Activated CD8-positive, alpha-beta T cell treated with anti-CD3 and anti-CD28 coated beads for 36 hours (primary cell): ENCODE measurements around the gene RABIF. TPM values are rescaled to one million over a fixed set of nuclear protein-coding genes. Genes with fewer than 3 reads are reported as not detected.
"Not testable (repeated sequence)": the region's sequence is repeated elsewhere in the genome, so short reads cannot be mapped to it uniquely, and the experiment has no call there.

Experiments used
- ATAC-seq: fragments of 200-7000 bp; cut with Tn5 transposase; one replicate; pipeline ENCODE4 v1.10.0; 2021; ENCODE audit warnings: mild to moderate bottlenecking, moderate library complexity
- CTCF ChIA-PET: fragments of 350-600 bp; sonication (Branson Sonifier 250); formaldehyde crosslinking; loops from one replicate; lab custom pipeline; 2021; ENCODE audit warnings: antibody characterized with exemption; lab: Charles Lee
- POLR2A ChIA-PET: fragments of 350-600 bp; sonication (Branson Sonifier 250); formaldehyde crosslinking; loops from one replicate; lab custom pipeline; 2021; ENCODE audit warnings: antibody characterized with exemption; lab: Charles Lee
- DNase-seq: peaks from one replicate; pipeline ENCODE4 v3.0.0-alpha.2; 2020
- H3K27ac Mint-ChIP-seq: one replicate; pipeline ENCODE4 v1.8.0; 2021; ENCODE audit warnings: mild to moderate bottlenecking, mixed read lengths
- H3K27me3 Mint-ChIP-seq: one replicate; pipeline ENCODE4 v1.8.0; 2021; ENCODE audit warnings: mixed read lengths
- H3K36me3 Mint-ChIP-seq: one replicate; pipeline ENCODE4 v1.8.0; 2021; ENCODE audit warnings: low read depth, mixed read lengths
- H3K4me1 Mint-ChIP-seq: one replicate; pipeline ENCODE4 v1.8.0; 2021; ENCODE audit warnings: low read depth, mixed read lengths
- H3K4me3 Mint-ChIP-seq: one replicate; pipeline ENCODE4 v1.8.0; 2021; ENCODE audit warnings: mild to moderate bottlenecking, moderate library complexity, mixed read lengths
- H3K9me3 Mint-ChIP-seq: one replicate; pipeline ENCODE4 v1.8.0; 2021; ENCODE audit warnings: mixed read lengths
- CTCF ChIP-seq: fragments of 200-600 bp; IDR thresholded peaks from one replicate; pipeline ENCODE4 v1.8.0; 2022; ENCODE audit warnings: antibody characterized with exemption, mild to moderate bottlenecking
- intact Hi-C: fragments of 100-400 bp; cut with micrococcal nuclease; formaldehyde crosslinking; loops from one replicate; pipeline ENCODE4 v1.10.0; 2022
- total RNA-seq, 2 experiments: library from RNA; stranded (reverse); gene quantifications; one replicate each; pipeline ENCODE4 v1.2.3, GENCODE V29; 2021

RABIF gene
- total RNA-seq, 2 experiments from 2014 or later: 7.0 to 7.1 TPM

GRCh38 chr1:202909494-202909893 is 20.5 kb upstream of the RABIF start:
- ATAC-seq (no peak), DNase-seq (no peak)
- POLR2A ChIA-PET: no interaction called here
- Mint-ChIP-seq H3K36me3 (peaks cover 21% of the 10 kb centered on the region), H3K27ac (no peak overlapping the region), H3K27me3 (no peaks in the 10 kb centered on the region), H3K4me3 (no peak overlapping the region), H3K9me3 (no peaks in the 10 kb centered on the region), H3K4me1 (peaks cover 6% of the 10 kb centered on the region)
- TF ChIP-seq CTCF: no peak
- CTCF ChIA-PET: interaction anchor here (0.7 kb wide), 1 partner anchor 19 kb away, joined by 3 read pairs; no protein-coding TSS in a partner anchor
- intact Hi-C loops: no loop called here

- Mint-ChIP-seq H3K4me1 (peaks cover 6% of the 10 kb centered on the region), H3K27ac (no peak overlapping the region), H3K36me3 (peaks cover 21% of the 10 kb centered on the region), H3K9me3 (no peaks in the 10 kb centered on the region), H3K4me3 (no peak overlapping the region), H3K27me3 (no peaks in the 10 kb centered on the region)
- POLR2A ChIA-PET: no interaction called here
- intact Hi-C loops: no loop called here
- CTCF ChIA-PET: no interaction called here
- no peak for TF ChIP-seq CTCF
- no peak for ATAC-seq
- DNase-seq: no peak
These were observed 20.0 kb upstream of the RABIF start for GRCh38 chr1:202908998-202909397.

- Mint-ChIP-seq H3K9me3 (no peaks in the 10 kb centered on the region), H3K27me3 (no peaks in the 10 kb centered on the region), H3K36me3 (peaks cover 15% of the 10 kb centered on the region), H3K4me3 (no peak overlapping the region), H3K4me1 (no peaks in the 10 kb centered on the region), H3K27ac (no peak overlapping the region)
- no peak for TF ChIP-seq CTCF
- intact Hi-C loops: no loop called here
- ChIA-PET CTCF (no interaction called here), POLR2A (interaction anchor here (0.6 kb wide), 1 partner anchor 14 kb away, joined by 3 read pairs; no protein-coding TSS in a partner anchor)
- DNase-seq (no peak), ATAC-seq (no peak)
These were observed 16.4 kb upstream of the RABIF start for GRCh38 chr1:202905331-202905730.

GRCh38 chr1:202903808-202904207 is 14.9 kb upstream of the RABIF start:
- H3K27me3 Mint-ChIP-seq, H3K9me3 Mint-ChIP-seq, DNase-seq, H3K4me3 Mint-ChIP-seq, POLR2A ChIA-PET, H3K27ac Mint-ChIP-seq, ATAC-seq, H3K4me1 Mint-ChIP-seq, intact Hi-C loops: not testable (repeated sequence)
- peaks cover 18% of the 10 kb centered on the region for H3K36me3 Mint-ChIP-seq
- CTCF ChIA-PET: interaction anchor here (0.6 kb wide), 1 partner anchor 95 kb away, joined by 3 read pairs; no protein-coding TSS in a partner anchor

- CTCF ChIA-PET: no interaction called here
- DNase-seq (no peak), ATAC-seq (no peak)
- POLR2A ChIA-PET: interaction anchor here (0.7 kb wide), 1 partner anchor 11 kb away, joined by 3 read pairs; no protein-coding TSS in a partner anchor
- Mint-ChIP-seq H3K9me3 (no peaks in the 10 kb centered on the region), H3K4me1 (no peaks in the 10 kb centered on the region), H3K27ac (no peak overlapping the region), H3K36me3 (peaks cover 19% of the 10 kb centered on the region), H3K27me3 (no peaks in the 10 kb centered on the region), H3K4me3 (no peak overlapping the region)
- no peak for TF ChIP-seq CTCF
- intact Hi-C loops: no loop called here
These were observed 12.6 kb upstream of the RABIF start for GRCh38 chr1:202901555-202901954.
